Astrocyte of the spinal cord (primary cell): ENCODE measurements around the gene NUCB2.

Experiments
- DNase-seq: peaks from one replicate; pipeline ENCODE4 v3.0.0; 2011; ENCODE audit warnings: low read depth, low spot score
- H3K4me3 ChIP-seq: 2 replicates; pipeline ENCODE4 v1.5.1; 2011; ENCODE audit warnings: low read depth, mild to moderate bottlenecking, low read length, moderate library complexity
- in situ Hi-C: cut with HindIII; loops from 2 replicates; pipeline ENCODE4 v1.10.0; 2017; ENCODE audit warnings: low sequenced_read_pairs
- TF ChIP-seq, protein P1 (sequence below): IDR thresholded peaks from 2 replicates; pipeline ENCODE4 v1.5.1; 2012; ENCODE audit warnings: low read depth, mild to moderate bottlenecking, low read length, inconsistent platforms

Gene NUCB2

GRCh38 chr11:17366495-17366894, 90.0 kb downstream of the NUCB2 start:
- in situ Hi-C loops, result no loop called here
- DNase-seq, result no peak
- TF ChIP-seq, protein P1, sequence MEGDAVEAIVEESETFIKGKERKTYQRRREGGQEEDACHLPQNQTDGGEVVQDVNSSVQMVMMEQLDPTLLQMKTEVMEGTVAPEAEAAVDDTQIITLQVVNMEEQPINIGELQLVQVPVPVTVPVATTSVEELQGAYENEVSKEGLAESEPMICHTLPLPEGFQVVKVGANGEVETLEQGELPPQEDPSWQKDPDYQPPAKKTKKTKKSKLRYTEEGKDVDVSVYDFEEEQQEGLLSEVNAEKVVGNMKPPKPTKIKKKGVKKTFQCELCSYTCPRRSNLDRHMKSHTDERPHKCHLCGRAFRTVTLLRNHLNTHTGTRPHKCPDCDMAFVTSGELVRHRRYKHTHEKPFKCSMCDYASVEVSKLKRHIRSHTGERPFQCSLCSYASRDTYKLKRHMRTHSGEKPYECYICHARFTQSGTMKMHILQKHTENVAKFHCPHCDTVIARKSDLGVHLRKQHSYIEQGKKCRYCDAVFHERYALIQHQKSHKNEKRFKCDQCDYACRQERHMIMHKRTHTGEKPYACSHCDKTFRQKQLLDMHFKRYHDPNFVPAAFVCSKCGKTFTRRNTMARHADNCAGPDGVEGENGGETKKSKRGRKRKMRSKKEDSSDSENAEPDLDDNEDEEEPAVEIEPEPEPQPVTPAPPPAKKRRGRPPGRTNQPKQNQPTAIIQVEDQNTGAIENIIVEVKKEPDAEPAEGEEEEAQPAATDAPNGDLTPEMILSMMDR, result no peak
- H3K4me3 ChIP-seq, result no peak overlapping the region

GRCh38 chr11:17368551-17368950, 92.0 kb downstream of the NUCB2 start:
- no peak overlapping the region for H3K4me3 ChIP-seq
- no peak for DNase-seq
- TF ChIP-seq, protein P1, result no peak
- in situ Hi-C loops, result no loop called here

- in situ Hi-C loops, result no loop called here
- DNase-seq, result no peak
- TF ChIP-seq, protein P1, result no peak
- H3K4me3 ChIP-seq, result no peak overlapping the region
These were observed 92.6 kb downstream of the NUCB2 start for GRCh38 chr11:17369094-17369493.

DNA sequence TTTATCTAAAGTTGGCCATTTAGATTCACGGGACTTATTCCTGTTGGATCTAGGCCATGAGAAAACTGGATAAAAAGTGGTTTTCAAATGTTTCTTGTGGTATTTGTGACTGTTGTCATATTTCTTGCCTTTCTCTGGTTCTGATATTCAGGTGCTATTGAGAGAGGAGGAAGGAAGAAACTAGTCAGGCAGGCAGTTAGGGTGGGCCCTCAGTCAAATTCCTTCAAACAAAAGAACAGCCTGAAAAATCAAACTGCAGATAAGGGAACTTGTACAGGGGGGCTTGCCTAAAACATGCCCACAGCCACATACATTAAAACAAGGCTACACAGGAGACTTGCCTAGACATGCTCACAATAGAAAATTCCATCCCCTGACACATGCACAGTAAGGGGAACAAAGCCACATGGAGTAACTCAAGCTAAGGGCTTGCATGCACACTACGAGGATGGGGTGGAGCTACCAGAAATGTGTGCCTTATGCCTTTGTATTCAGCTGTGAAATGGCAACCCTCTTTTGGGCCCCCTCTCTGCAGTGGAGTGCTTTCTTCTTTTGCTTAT, 93.2 kb downstream of the NUCB2 start:
- in situ Hi-C loops, result no loop called here
- no peak for DNase-seq
- H3K4me3 ChIP-seq, result no peak overlapping the region
- TF ChIP-seq, protein P1, result no peak

GRCh38 chr11:17371614-17372013, 95.1 kb downstream of the NUCB2 start:
- peak; percentile 61 for DNase-seq
- H3K4me3 ChIP-seq, result no peak overlapping the region
- TF ChIP-seq, protein P1, result no peak
- in situ Hi-C loops, result no loop called here

DNA sequence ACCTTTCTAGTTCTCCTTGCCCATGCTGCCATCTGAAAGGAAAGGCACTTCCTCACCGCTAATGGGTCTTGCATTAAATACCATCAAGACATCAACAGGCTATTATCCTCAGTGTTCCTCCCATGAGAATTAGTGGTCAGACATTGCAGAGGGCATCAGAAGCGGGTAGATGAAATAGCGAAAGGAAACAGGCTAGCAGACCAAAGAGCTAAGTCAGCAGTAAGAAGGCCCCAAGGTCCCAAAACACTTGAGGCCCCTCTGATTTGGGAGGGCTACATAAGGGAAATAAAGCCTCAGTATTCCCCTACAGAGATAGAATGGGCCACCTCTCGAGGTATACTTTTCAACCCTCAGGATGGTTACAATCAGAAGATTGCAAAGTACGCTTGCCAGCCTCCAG, 99.0 kb downstream of the NUCB2 start:
- no peak overlapping the region for H3K4me3 ChIP-seq
- TF ChIP-seq, protein P1, result no peak
- DNase-seq, result no peak
- in situ Hi-C loops, result no loop called here

GRCh38 chr11:17376493-17376892, 100.0 kb downstream of the NUCB2 start:
- in situ Hi-C loops, result no loop called here
- no peak overlapping the region for H3K4me3 ChIP-seq
- TF ChIP-seq, protein P1, result no peak
- no peak for DNase-seq
